GM19043 (cell line): ENCODE measurements around the gene NPAS2.

Experiments
- ATAC-seq: cut with Tn5 transposase; IDR thresholded peaks from one replicate; pipeline ENCODE4 v1.9.1; 2021; ENCODE audit warnings: low read depth; ENCODE audit not compliant: unreplicated experiment

NPAS2 gene

DNA sequence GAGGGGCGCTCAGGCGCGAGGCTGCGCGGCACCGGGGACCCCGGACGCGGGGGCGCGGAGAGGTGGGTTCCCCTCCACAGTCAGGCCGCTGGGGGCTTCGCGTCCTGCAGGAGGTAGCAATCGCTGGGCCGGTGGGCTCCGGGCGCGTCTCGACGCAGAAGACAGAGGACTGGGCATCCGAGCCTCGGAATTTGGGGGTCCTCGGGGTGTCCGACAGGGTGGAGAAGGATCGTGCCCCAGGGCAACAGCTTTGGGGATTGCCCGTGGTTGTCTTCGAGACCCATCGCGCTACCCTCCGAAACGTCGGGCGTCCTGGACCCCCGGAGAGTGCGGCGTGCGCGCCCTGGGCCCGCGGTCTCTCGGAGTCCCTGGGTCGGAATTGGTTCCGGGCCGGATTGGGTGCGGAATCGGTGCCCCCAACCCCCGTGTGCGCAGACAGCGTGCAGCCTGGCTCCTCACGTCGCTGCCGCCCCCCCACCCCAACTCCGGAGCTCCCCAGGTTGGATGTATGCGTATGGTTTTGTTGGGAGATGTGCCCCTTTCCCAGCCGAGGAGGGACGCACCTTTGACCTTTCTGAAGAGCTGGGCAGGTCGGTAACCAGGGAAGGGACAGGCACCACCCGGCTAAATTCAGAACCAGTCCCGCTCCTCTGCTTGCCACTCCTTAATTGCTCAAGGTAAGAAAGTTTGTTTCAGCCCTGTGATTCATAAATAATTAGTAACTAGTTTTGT, 750 bp downstream of the NPAS2 start:
- ATAC-seq, result no peak

DNA sequence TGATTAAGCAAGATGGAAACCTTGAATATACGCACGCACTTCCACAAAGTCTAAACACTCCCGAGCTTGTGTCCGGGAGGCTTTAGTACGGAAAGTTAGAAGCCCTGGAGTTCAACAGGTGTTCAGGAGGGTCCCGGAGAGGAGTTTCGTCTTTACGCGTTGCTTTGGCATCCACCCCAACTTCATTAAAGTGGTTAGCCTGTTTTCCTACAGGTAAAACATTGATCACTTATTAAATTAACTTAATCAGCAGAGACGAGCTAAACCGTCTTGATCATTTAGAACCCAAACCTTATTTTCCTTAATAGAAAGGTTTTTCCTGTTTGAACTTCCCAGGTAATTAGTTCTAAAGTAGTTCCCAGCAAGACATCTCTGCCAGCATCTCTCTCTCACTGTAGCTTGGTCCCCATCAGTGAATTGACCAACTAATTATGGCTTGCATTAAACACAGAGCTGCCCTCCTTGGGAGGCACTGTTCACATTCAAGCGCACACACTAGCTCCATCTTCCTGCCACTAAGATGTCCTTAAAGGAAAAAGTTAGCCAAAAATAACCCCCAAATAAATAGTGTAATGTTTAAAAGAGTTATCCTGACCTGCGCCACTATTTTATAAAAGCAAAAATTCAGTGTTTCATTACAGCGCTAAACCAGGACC, 1.4 kb downstream of the NPAS2 start:
- no peak for ATAC-seq

- no peak for ATAC-seq
These were observed 1.9 kb downstream of the NPAS2 start for GRCh38 chr2:100821911-100822265.

DNA sequence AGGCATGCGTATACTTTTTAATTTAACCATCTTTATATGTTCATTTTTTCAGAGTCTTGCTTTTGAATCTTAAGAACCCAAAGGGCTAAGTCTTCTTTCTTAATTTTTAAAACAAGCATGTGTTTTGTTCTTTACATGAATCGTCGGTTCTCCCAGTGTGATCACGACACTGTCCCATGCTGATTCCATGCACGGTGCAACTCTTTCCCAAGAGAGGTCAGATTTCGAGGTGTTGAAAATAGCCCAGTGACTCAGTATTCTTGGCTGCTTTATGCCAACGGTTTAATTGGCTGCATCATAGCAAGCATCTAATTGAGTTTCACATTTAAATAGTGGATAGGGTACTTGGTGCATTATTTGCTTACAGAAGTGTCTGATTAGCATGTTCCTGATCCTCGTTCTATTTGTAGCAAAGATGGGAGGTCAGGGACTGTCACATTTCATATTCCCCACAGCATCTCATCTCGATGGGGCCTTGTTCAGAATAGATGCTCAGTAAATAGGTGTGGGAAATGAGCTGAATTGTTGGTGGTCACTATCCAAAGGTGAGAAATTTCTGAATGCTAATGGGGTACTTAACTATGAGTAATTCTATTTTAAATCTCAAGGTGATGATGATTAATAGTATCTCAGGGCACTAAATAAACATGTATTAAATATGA, 2.8 kb downstream of the NPAS2 start:
- ATAC-seq, result no peak

GRCh38 chr2:100823665-100824438, 3.9 kb downstream of the NPAS2 start:
- no peak for ATAC-seq

GRCh38 chr2:100824842-100825241, 4.9 kb downstream of the NPAS2 start:
- no peak for ATAC-seq

- ATAC-seq, result no peak
These were observed 6.6 kb downstream of the NPAS2 start for GRCh38 chr2:100826494-100826893.

GRCh38 chr2:100831158-100831750, 11.3 kb downstream of the NPAS2 start:
- no peak for ATAC-seq

DNA sequence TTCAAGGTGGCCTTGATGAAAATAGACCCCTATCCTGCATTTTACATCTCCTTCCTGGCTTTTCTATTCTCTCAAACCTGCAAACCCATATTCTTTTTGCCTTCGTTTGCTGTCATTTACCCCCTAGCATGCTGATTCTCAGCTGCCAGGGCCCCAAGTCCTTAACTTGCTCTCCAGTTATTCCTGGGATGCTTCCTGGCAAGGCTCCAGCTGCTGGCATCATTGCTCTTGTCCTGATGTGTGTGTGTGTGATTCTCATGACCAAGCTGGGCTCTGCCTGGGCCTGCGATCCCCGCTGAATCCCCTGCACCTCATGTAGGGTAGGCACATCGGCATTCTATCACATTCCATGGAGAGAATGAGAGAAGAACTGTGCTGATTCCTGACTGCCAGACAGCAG, 11.9 kb downstream of the NPAS2 start:
- no peak for ATAC-seq

DNA sequence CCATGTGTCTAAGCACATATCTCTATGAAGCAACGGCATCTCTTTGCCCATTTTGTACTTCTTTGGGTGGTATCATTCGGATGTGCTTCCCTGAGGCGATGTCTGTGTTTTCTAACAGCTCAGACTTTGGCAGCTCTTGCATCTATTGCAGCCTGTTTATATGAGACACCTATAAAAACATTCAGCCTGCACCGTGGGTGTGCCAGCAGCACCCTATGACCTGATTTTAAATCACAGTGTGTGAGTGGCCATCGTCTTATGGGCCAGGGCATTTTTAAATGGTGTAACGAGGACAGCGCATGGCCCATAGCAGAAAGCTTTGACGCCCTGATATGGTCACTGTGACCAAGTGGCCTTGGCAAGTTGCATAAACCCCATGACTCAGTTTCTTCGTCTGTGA, 12.9 kb downstream of the NPAS2 start:
- no peak for ATAC-seq

DNA sequence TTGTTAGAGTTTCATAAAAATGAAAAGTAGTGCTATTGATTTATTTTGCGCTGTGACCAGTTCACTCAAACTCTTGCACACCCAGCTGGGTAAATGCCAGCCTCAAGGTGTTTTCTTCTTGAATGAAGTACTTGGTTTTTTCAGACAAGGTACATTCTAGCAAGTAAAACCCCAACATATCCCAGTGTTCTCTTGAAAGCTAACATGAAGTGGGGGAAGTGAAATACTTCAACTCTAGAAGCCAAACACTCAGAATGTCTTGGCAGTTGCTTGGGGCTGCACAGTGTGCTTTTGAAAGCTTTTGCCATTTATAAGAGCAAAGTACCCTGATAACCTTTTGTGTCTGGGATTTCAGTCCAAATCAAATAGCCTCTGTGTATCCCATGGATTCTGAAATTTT, 13.4 kb downstream of the NPAS2 start:
- no peak for ATAC-seq

- no peak for ATAC-seq
These were observed 14.3 kb downstream of the NPAS2 start for GRCh38 chr2:100834221-100834620.

DNA sequence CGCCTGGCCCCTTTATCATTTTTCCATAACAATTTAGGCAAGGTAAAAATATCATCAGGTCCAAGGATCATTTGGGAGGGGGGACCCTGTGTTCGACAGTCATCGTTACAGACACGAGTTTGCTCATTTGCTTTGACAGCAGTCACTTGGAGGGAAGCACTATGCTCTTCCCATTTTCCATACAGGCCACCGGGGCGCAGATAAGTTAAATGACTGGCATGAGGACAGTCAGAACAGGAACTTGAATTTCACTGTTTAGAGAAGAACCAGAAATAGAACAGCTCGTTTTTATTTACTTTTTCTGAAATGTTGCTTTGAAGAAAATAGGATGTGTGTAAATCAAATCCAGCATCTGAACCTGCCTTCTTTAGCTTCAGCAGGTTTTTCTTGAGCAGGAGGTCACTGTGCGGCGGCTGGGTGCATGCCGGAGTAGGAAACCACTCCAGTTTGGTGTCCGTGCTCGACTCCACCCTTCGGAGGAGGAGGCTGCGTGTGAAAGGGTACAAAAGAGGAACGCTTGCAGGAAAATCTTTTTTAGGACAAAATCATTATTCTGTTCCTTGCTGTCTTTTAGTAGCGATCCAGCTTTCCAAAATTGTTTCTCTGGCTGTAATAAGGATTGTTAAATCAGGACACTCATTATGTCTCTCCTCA, 15.2 kb downstream of the NPAS2 start:
- ATAC-seq, result no peak

DNA sequence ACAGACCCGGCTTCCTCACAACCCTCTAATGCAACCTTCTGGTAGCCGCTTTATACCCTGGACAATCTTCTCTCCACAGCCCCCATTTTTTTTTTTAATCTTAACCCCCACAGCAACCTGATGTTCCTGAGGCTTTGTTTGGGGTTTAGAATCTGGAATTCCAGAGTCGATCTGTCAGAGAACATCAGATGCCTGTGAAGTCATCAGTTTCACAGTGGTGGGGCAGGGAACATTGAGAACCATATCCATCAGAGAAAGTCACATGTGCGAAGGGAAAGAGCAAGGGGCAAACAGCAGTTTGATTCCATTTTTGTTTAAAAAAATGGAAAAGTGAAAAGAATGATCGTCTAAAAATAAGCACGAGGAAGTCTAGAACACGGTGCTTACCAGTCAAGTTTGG, 20.6 kb downstream of the NPAS2 start:
- no peak for ATAC-seq

GRCh38 chr2:100842241-100842922, 22.4 kb downstream of the NPAS2 start:
- ATAC-seq, result no peak

DNA sequence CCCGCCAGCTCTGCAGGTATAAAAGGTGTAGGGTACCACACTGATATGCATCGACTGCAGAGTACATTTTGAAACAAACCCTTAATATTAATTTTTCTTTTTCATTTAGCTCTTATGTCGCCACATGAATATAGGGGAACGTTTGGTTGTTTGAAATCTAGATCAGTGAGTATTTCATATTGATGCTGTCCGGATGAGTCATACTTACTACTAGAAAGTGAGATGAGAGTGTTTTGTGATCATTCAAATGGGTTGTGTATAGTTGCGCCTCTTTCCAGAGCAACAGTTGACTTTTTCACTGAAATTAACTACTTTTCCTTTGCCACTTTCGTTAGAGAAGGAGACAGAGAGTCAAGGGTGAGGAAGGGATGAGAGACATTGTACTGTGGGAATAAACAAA, 24.6 kb downstream of the NPAS2 start:
- ATAC-seq, result no peak

- ATAC-seq, result no peak
These were observed 25.4 kb downstream of the NPAS2 start for GRCh38 chr2:100845141-100845991.

GRCh38 chr2:100846716-100847115, 26.8 kb downstream of the NPAS2 start:
- ATAC-seq, result no peak

DNA sequence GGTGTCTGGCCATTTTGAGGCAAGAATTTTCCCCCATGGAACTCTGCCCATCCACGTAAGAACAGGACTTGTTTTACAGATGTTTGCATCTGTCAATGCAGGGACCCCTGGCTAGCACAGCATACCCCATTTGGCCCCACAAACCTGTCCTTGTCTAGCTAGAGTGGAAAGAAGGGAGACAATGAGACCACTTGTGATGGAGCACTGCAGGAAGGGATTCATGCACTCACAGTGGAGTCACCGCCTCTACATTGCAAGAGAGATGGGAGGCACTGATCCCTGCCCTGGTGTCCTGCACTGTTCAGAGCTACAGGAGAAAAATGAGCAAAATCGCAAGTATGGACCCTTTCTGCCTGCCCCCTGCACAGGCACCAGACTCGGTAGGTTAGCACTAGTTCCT, 32.5 kb downstream of the NPAS2 start:
- ATAC-seq, result no peak
